PC-3 (cell line): Measurements from ENCODE around the gene C5. TPM values are rescaled to one million over a fixed set of nuclear protein-coding genes. Genes with fewer than 3 reads are reported as not detected.

ENCODE experiments used
- ATAC-seq: fragments of 200-7000 bp; cut with Tn5 transposase; 2 replicates; pipeline ENCODE4 v1.9.1; 2020; ENCODE audit warnings: mild to moderate bottlenecking, moderate library complexity
- BruUV-seq: library from RNA; stranded (reverse); fragments of 400-500 nt; replicated peaks from 2 replicates; lab custom pipeline; 2021; lab: Mats Ljungman, UMichigan
- CTCF ChIA-PET: fragments of 300-600 bp; sonication (Branson Sonifier 250); formaldehyde crosslinking; loops from one replicate; lab custom pipeline; 2022; ENCODE audit warnings: antibody characterized with exemption; lab: Charles Lee
- POLR2A ChIA-PET: fragments of 300-600 bp; sonication (Branson Sonifier 250); formaldehyde crosslinking; loops from one replicate; lab custom pipeline; 2022; ENCODE audit warnings: antibody characterized with exemption; ENCODE audit not compliant: unreplicated experiment; lab: Charles Lee
- DNase-seq: peaks from one replicate; pipeline ENCODE4 v3.0.0-alpha.2; 2015
- H2AFZ ChIP-seq: fragments of 300-600 bp; sonication (generic); 2 replicates; pipeline ENCODE4 v1.6.0; 2016; ENCODE audit warnings: antibody characterized with exemption, low read length
- H3F3A ChIP-seq: fragments of 300-600 bp; sonication (generic); one replicate; pipeline ENCODE4 v1.6.0; 2017; ENCODE audit warnings: antibody characterized with exemption, low read length, control low read depth, mild to moderate bottlenecking; ENCODE audit not compliant: unreplicated experiment
- H3K27ac ChIP-seq: fragments of 300-600 bp; sonication (generic); 2 replicates; pipeline ENCODE4 v1.5.1; 2016; ENCODE audit warnings: mild to moderate bottlenecking, low read length
- H3K27me3 ChIP-seq: fragments of 300-600 bp; sonication (generic); 2 replicates; pipeline ENCODE4 v1.6.1; 2016; ENCODE audit warnings: low read length, mixed read lengths
- H3K36me3 ChIP-seq: fragments of 300-600 bp; sonication (generic); 2 replicates; pipeline ENCODE4 v1.6.1; 2016; ENCODE audit warnings: low read depth, mixed run types, low read length, mixed read lengths
- H3K4me1 ChIP-seq: fragments of 300-600 bp; sonication (generic); 2 replicates; pipeline ENCODE4 v1.5.1; 2016; ENCODE audit warnings: low read length; ENCODE audit not compliant: insufficient read depth
- H3K4me2 ChIP-seq: fragments of 300-600 bp; sonication (generic); 2 replicates; pipeline ENCODE4 v1.6.0; 2016; ENCODE audit warnings: low read length
- H3K4me3 ChIP-seq: fragments of 300-600 bp; sonication (generic); 2 replicates; pipeline ENCODE4 v1.5.1; 2016; ENCODE audit warnings: mild to moderate bottlenecking, low read length, mixed read lengths
- H3K79me2 ChIP-seq: fragments of 300-600 bp; sonication (generic); 2 replicates; pipeline ENCODE4 v1.6.1; 2017; ENCODE audit warnings: low read length, mixed read lengths
- H3K9ac ChIP-seq: fragments of 300-600 bp; sonication (generic); 2 replicates; pipeline ENCODE4 v1.6.0; 2016; ENCODE audit warnings: mild to moderate bottlenecking, low read length
- H3K9me2 ChIP-seq: fragments of 300-600 bp; sonication (generic); replicated peaks from 2 replicates; pipeline ENCODE4 v1.6.1; 2016; ENCODE audit warnings: mixed run types, low read length, mixed read lengths
- H3K9me3 ChIP-seq: fragments of 300-600 bp; sonication (generic); 2 replicates; pipeline ENCODE4 v1.6.1; 2016; ENCODE audit warnings: low read length, mixed read lengths
- H4K20me1 ChIP-seq: fragments of 300-600 bp; sonication (generic); 2 replicates; pipeline ENCODE4 v1.6.1; 2016; ENCODE audit warnings: low read length, mixed read lengths
- CTCF ChIP-seq: fragments of 300-600 bp; sonication (generic); conservative IDR thresholded peaks from 2 replicates; pipeline ENCODE4 v1.5.1; 2017; ENCODE audit warnings: antibody characterized with exemption, low read depth, mild to moderate bottlenecking, low read length
- EZH2 ChIP-seq: fragments of 300-600 bp; sonication (generic); IDR thresholded peaks from one replicate; pipeline ENCODE4 v1.6.1; 2017; ENCODE audit warnings: antibody characterized with exemption, mild to moderate bottlenecking, low read length; ENCODE audit not compliant: unreplicated experiment
- EZH2phosphoT487 ChIP-seq: fragments of 300-600 bp; sonication (generic); IDR thresholded peaks from 2 replicates; pipeline ENCODE4 v1.6.1; 2018; ENCODE audit warnings: mild to moderate bottlenecking, antibody characterized with exemption, low read length, borderline replicate concordance
- intact Hi-C: fragments of 100-400 bp; cut with micrococcal nuclease; formaldehyde crosslinking; loops from 2 replicates; pipeline ENCODE4 v1.9.0; 2023
- total RNA-seq: library from RNA; depleted of rRNA; stranded (reverse); fragments of >200 nt; gene quantifications from 2 replicates; pipeline ENCODE4 v1.2.3, GENCODE V29; 2014

Gene C5
- total RNA-seq, 1 experiment from 2014 or later: 2.9 TPM

GRCh38 chr9:121023064-121023463, 27.0 kb downstream of the C5 start:
- no peak for TF ChIP-seq CTCF
- TF ChIP-seq EZH2phosphoT487: no peak
- no peak for TF ChIP-seq EZH2
- peaks cover 8% of the 10 kb centered on the region for H3F3A ChIP-seq
- H3K4me1 ChIP-seq: peaks cover 26% of the 10 kb centered on the region
- intact Hi-C loops: no loop called here
- no peaks in the 10 kb centered on the region for H3K27me3 ChIP-seq
- no peaks in the 10 kb centered on the region for H4K20me1 ChIP-seq
- DNase-seq (no peak), ATAC-seq (no peak)
- no peaks in the 10 kb centered on the region for H3K9me3 ChIP-seq
- POLR2A ChIA-PET: interaction anchor here (0.8 kb wide), 1 partner anchor 12 kb away, joined by 8 read pairs; no protein-coding TSS in a partner anchor
- H2AFZ ChIP-seq: no peak overlapping the region
- no peak overlapping the region for H3K4me2 ChIP-seq
- no peak overlapping the region for H3K27ac ChIP-seq
- BruUV-seq: no TSS peak
- no peaks in the 10 kb centered on the region for H3K9me2 ChIP-seq
- H3K36me3 ChIP-seq: no peaks in the 10 kb centered on the region
- no peaks in the 10 kb centered on the region for H3K79me2 ChIP-seq
- no peak overlapping the region for H3K4me3 ChIP-seq
- CTCF ChIA-PET: no interaction called here
- no peak overlapping the region for H3K9ac ChIP-seq

GRCh38 chr9:121021301-121021700, 28.8 kb downstream of the C5 start:
- intact Hi-C loops: loop anchor here (2.0 kb wide), 1 partner anchor 30 kb away; no protein-coding TSS in a partner anchor
- peaks cover 5% of the 10 kb centered on the region for H3F3A ChIP-seq
- DNase-seq (no peak), ATAC-seq (no peak)
- H3K79me2 ChIP-seq: no peaks in the 10 kb centered on the region
- no peaks in the 10 kb centered on the region for H3K36me3 ChIP-seq
- no peaks in the 10 kb centered on the region for H3K9me3 ChIP-seq
- no peak overlapping the region for H2AFZ ChIP-seq
- H3K4me2 ChIP-seq: no peak overlapping the region
- H3K9ac ChIP-seq: no peak overlapping the region
- H3K9me2 ChIP-seq: no peaks in the 10 kb centered on the region
- no peaks in the 10 kb centered on the region for H3K27me3 ChIP-seq
- BruUV-seq: no TSS peak
- CTCF ChIA-PET: no interaction called here
- TF ChIP-seq EZH2phosphoT487: no peak
- TF ChIP-seq EZH2: no peak
- TF ChIP-seq CTCF: no peak
- no peak overlapping the region for H3K4me3 ChIP-seq
- POLR2A ChIA-PET: no interaction called here
- peaks cover 18% of the 10 kb centered on the region for H3K4me1 ChIP-seq
- no peak overlapping the region for H3K27ac ChIP-seq
- no peaks in the 10 kb centered on the region for H4K20me1 ChIP-seq

- TF ChIP-seq EZH2phosphoT487 (no peak), CTCF (no peak), EZH2 (no peak)
- Histone ChIP-seq H3K9me3 (no peaks in the 10 kb centered on the region), H3K9ac (no peak overlapping the region), H3K4me1 (no peaks in the 10 kb centered on the region), H3K4me2 (no peak overlapping the region), H4K20me1 (no peaks in the 10 kb centered on the region), H2AFZ (no peak overlapping the region), H3K4me3 (no peak overlapping the region), H3K9me2 (no peaks in the 10 kb centered on the region), H3F3A (no peaks in the 10 kb centered on the region), H3K27ac (no peak overlapping the region), H3K27me3 (no peaks in the 10 kb centered on the region), H3K36me3 (no peaks in the 10 kb centered on the region), H3K79me2 (no peaks in the 10 kb centered on the region)
- ChIA-PET CTCF (no interaction called here), POLR2A (no interaction called here)
- ATAC-seq (no peak), DNase-seq (no peak)
- intact Hi-C loops: no loop called here
- BruUV-seq: no TSS peak
These were observed 30.8 kb downstream of the C5 start for GRCh38 chr9:121019273-121019672.
